H9 (cell line): ENCODE measurements around the gene NEU3. TPM values are rescaled to one million over a fixed set of nuclear protein-coding genes. Genes with fewer than 3 reads are reported as not detected.

ENCODE experiments used
- DNase-seq: peaks from one replicate; pipeline ENCODE4 v3.0.0-alpha.2; 2017
- H2AFZ ChIP-seq: one replicate; pipeline ENCODE4 v1.6.1; 2013; ENCODE audit warnings: mild to moderate bottlenecking, low read length, control low read depth, moderate library complexity
- H2AK5ac ChIP-seq: 2 replicates; pipeline ENCODE4 v1.6.1; 2013; ENCODE audit warnings: low read length, control low read depth, mixed read lengths; ENCODE audit not compliant: insufficient read length
- H2BK120ac ChIP-seq: one replicate; pipeline ENCODE4 v1.6.1; 2013; ENCODE audit warnings: low read depth, mild to moderate bottlenecking, low read length, control low read depth, inconsistent platforms; ENCODE audit not compliant: poor library complexity, severe bottlenecking
- H2BK12ac ChIP-seq: 2 replicates; pipeline ENCODE4 v1.6.1; 2013; ENCODE audit warnings: low read length, control low read depth, mixed read lengths, low read depth; ENCODE audit not compliant: insufficient read length
- H2BK15ac ChIP-seq: 2 replicates; pipeline ENCODE4 v1.6.1; 2013; ENCODE audit warnings: low read depth, low read length, control low read depth
- H2BK20ac ChIP-seq: one replicate; pipeline ENCODE4 v1.6.1; 2013; ENCODE audit warnings: low read depth, mild to moderate bottlenecking, low read length, control low read depth, inconsistent platforms; ENCODE audit not compliant: poor library complexity, severe bottlenecking
- H2BK5ac ChIP-seq: 2 replicates; pipeline ENCODE4 v1.6.1; 2013; ENCODE audit warnings: low read length, control low read depth, mixed read lengths; ENCODE audit not compliant: insufficient read length
- H3K14ac ChIP-seq: 2 replicates; pipeline ENCODE4 v1.6.1; 2013; ENCODE audit warnings: low read length, control low read depth; ENCODE audit not compliant: insufficient read depth
- H3K18ac ChIP-seq: 2 replicates; pipeline ENCODE4 v1.6.1; 2013; ENCODE audit warnings: low read depth, mild to moderate bottlenecking, mixed read lengths, low read length, control low read depth; ENCODE audit not compliant: insufficient read length
- H3K23ac ChIP-seq: 2 replicates; pipeline ENCODE4 v1.6.1; 2013; ENCODE audit warnings: low read length, control low read depth, mixed read lengths, low read depth; ENCODE audit not compliant: insufficient read length
- H3K23me2 ChIP-seq: 2 replicates; pipeline ENCODE4 v1.6.1; 2013; ENCODE audit warnings: low read depth, mild to moderate bottlenecking, mixed read lengths, low read length, control low read depth; ENCODE audit not compliant: insufficient read length, poor library complexity, severe bottlenecking
- H3K27ac ChIP-seq: 2 replicates; pipeline ENCODE4 v1.5.1; 2013; ENCODE audit warnings: low read length, control low read depth, mixed read lengths, low read depth; ENCODE audit not compliant: insufficient read length
- H3K27me3 ChIP-seq: 2 replicates; pipeline ENCODE4 v1.6.1; 2013; ENCODE audit warnings: low read length, control low read depth, inconsistent platforms; ENCODE audit not compliant: insufficient read depth
- H3K4ac ChIP-seq: 2 replicates; pipeline ENCODE4 v1.6.1; 2013; ENCODE audit warnings: low read depth, mild to moderate bottlenecking, control low read depth, inconsistent platforms, low read length, moderate library complexity
- H3K4me1 ChIP-seq: 2 replicates; pipeline ENCODE4 v1.6.1; 2013; ENCODE audit warnings: low read length, control low read depth, inconsistent platforms; ENCODE audit not compliant: insufficient read depth
- H3K4me2 ChIP-seq: 2 replicates; pipeline ENCODE4 v1.6.1; 2013; ENCODE audit warnings: low read length, control low read depth, mixed read lengths; ENCODE audit not compliant: insufficient read length, insufficient read depth
- H3K56ac ChIP-seq: 2 replicates; pipeline ENCODE4 v1.6.1; 2013; ENCODE audit warnings: low read depth, mild to moderate bottlenecking, mixed read lengths, low read length, control low read depth; ENCODE audit not compliant: insufficient read length
- H3K79me1 ChIP-seq: 2 replicates; pipeline ENCODE4 v1.6.1; 2013; ENCODE audit warnings: low read depth, mild to moderate bottlenecking, moderate library complexity, low read length, control low read depth, inconsistent platforms; ENCODE audit not compliant: insufficient read depth, poor library complexity, severe bottlenecking
- H3K79me2 ChIP-seq: 2 replicates; pipeline ENCODE4 v1.6.1; 2013; ENCODE audit warnings: low read length, control low read depth, inconsistent platforms; ENCODE audit not compliant: insufficient read depth
- H3K9ac ChIP-seq: 2 replicates; pipeline ENCODE4 v1.6.1; 2013; ENCODE audit warnings: low read length, control low read depth, mixed read lengths; ENCODE audit not compliant: insufficient read length; ENCODE audit errors: extremely low read depth
- H3K9me3 ChIP-seq: one replicate; pipeline ENCODE4 v1.6.1; 2013; ENCODE audit warnings: low read depth, low read length, inconsistent platforms; ENCODE audit not compliant: control insufficient read depth
- H3T11ph ChIP-seq: one replicate; pipeline ENCODE4 v1.6.1; 2013; ENCODE audit warnings: mild to moderate bottlenecking, low read length, control low read depth, inconsistent platforms
- H4K20me1 ChIP-seq: one replicate; pipeline ENCODE4 v1.6.1; 2013; ENCODE audit not compliant: control insufficient read depth, insufficient read length, insufficient read depth
- H4K5ac ChIP-seq: 2 replicates; pipeline ENCODE4 v1.6.1; 2013; ENCODE audit warnings: low read depth, mild to moderate bottlenecking, mixed read lengths, low read length, control low read depth; ENCODE audit not compliant: insufficient read length
- H4K8ac ChIP-seq: replicated peaks from 2 replicates; pipeline ENCODE4 v1.6.1; 2013; ENCODE audit warnings: low read length, control low read depth, mixed read lengths, low read depth; ENCODE audit not compliant: insufficient read length
- H4K91ac ChIP-seq: 2 replicates; pipeline ENCODE4 v1.6.1; 2013; ENCODE audit warnings: low read depth, mild to moderate bottlenecking, moderate library complexity, mixed read lengths, low read length, control low read depth; ENCODE audit not compliant: insufficient read length
- H3K27ac Mint-ChIP-seq, 3 experiments: 2 replicates in 2 of 3; 3 replicates in 1 of 3; pipeline ENCODE4 v1.8.0; 2020 to 2021; ENCODE audit warnings: mixed read lengths in 3 of 3, mild to moderate bottlenecking in 1 of 3, moderate library complexity in 1 of 3
- H3K27me3 Mint-ChIP-seq: 2 replicates; pipeline ENCODE4 v1.8.0; 2021; ENCODE audit warnings: low read depth, mild to moderate bottlenecking, moderate library complexity, mixed read lengths
- H3K36me3 Mint-ChIP-seq, 3 experiments: 2 replicates in 2 of 3; 3 replicates in 1 of 3; pipeline ENCODE4 v1.8.0; 2020 to 2021; ENCODE audit warnings: low read depth in 3 of 3, mixed read lengths in 3 of 3; ENCODE audit not compliant: insufficient read depth in 1 of 3
- H3K4me1 Mint-ChIP-seq, 2 experiments: 2 replicates each; pipeline ENCODE4 v1.8.0; 2020; ENCODE audit warnings: mixed read lengths in 2 of 2
- H3K4me3 Mint-ChIP-seq, 2 experiments: 2 replicates in 1 of 2; 3 replicates in 1 of 2; pipeline ENCODE4 v1.8.0; 2020 to 2021; ENCODE audit warnings: mild to moderate bottlenecking in 2 of 2, mixed read lengths in 2 of 2, moderate library complexity in 1 of 2
- H3K9me3 Mint-ChIP-seq, 2 experiments: 2 replicates in 1 of 2; 3 replicates in 1 of 2; pipeline ENCODE4 v1.8.0; 2020; ENCODE audit warnings: mild to moderate bottlenecking in 2 of 2, mixed read lengths in 2 of 2, moderate library complexity in 1 of 2
- WGBS: extraction: QIAGEN DNeasy Blood & Tissue Kit; methylation state at CpG from one replicate; pipeline ENCODE4 v1.1.7; 2013; ENCODE audit warnings: missing lambda C conversion rate, low lambda C conversion rate, mixed read lengths; ENCODE audit not compliant: insufficient read length; ENCODE audit errors: extremely low coverage; 5-methylcytosine and 5-hydroxymethylcytosine counted together
- total RNA-seq: library from RNA; stranded (reverse); gene quantifications from 2 replicates; pipeline ENCODE4 v1.2.1, GENCODE V29; 2021
- TF ChIP-seq, protein P1 (sequence below): fragments of 200-600 bp; sonication (generic); conservative IDR thresholded peaks from 3 replicates; pipeline ENCODE4 v1.8.0; 2021; ENCODE audit warnings: antibody characterized with exemption, mild to moderate bottlenecking

Gene NEU3
- total RNA-seq, 1 experiment from 2014 or later: 15.9 TPM

DNA sequence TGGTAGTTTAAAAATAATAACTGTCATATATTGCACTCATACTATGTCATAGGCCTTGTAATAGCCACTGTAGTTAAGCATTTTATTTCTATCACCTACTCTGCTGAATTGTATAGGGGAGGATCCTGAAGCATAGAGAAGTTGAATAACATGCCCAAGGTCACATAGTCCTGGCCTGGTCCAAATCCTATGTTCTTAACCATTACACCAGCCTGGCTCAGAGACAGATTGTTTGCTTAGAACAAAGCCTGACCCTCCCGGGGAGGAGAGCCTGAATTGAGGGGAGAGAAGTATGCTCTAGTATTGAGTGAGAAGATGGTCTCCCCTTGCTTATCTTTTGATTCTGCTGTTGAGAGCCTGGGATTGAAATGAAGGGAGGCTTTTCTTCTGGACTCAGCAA, 2.2 kb downstream of the NEU3 start:
- WGBS: no CpG with 5 or more reads among the region's 1 CpG
- no peak overlapping the region for H3K27ac Mint-ChIP-seq
- Histone ChIP-seq H3K79me1 (no peaks in the 10 kb centered on the region), H3K23me2 (peaks cover 9% of the 10 kb centered on the region), H3K4me1 (no peaks in the 10 kb centered on the region), H3T11ph (no peak overlapping the region), H2AK5ac (no peak overlapping the region), H3K18ac (no peak overlapping the region), H2BK5ac (no peak overlapping the region), H4K5ac (no peak overlapping the region), H4K20me1 (no peaks in the 10 kb centered on the region), H2BK20ac (no peak overlapping the region), H3K9ac (no peak overlapping the region), H2AFZ (no peak overlapping the region), H4K8ac (no peak overlapping the region), H3K9me3 (no peaks in the 10 kb centered on the region), H2BK120ac (no peak overlapping the region), H3K56ac (no peak overlapping the region), H4K91ac (no peak overlapping the region), H3K4me2 (no peak overlapping the region), H3K27ac (no peak overlapping the region), H3K27me3 (no peaks in the 10 kb centered on the region), H3K14ac (no peak overlapping the region), H2BK12ac (no peak overlapping the region), H3K79me2 (no peaks in the 10 kb centered on the region), H2BK15ac (no peak overlapping the region), H3K23ac (no peak overlapping the region), H3K4ac (no peak overlapping the region)
- TF ChIP-seq, protein P1, sequence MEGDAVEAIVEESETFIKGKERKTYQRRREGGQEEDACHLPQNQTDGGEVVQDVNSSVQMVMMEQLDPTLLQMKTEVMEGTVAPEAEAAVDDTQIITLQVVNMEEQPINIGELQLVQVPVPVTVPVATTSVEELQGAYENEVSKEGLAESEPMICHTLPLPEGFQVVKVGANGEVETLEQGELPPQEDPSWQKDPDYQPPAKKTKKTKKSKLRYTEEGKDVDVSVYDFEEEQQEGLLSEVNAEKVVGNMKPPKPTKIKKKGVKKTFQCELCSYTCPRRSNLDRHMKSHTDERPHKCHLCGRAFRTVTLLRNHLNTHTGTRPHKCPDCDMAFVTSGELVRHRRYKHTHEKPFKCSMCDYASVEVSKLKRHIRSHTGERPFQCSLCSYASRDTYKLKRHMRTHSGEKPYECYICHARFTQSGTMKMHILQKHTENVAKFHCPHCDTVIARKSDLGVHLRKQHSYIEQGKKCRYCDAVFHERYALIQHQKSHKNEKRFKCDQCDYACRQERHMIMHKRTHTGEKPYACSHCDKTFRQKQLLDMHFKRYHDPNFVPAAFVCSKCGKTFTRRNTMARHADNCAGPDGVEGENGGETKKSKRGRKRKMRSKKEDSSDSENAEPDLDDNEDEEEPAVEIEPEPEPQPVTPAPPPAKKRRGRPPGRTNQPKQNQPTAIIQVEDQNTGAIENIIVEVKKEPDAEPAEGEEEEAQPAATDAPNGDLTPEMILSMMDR: no peak
- DNase-seq: no peak
- no peaks in the 10 kb centered on the region for H3K27me3 Mint-ChIP-seq
- peaks cover 12 to 15% of the 10 kb centered on the region in 2 experiments for H3K4me1 Mint-ChIP-seq
- peaks cover 2 to 6% (median 6%) of the 10 kb centered on the region in 3 experiments; a peak in 5 of 7 replicates for H3K36me3 Mint-ChIP-seq
- H3K4me3 Mint-ChIP-seq: no peak overlapping the region
- H3K9me3 Mint-ChIP-seq: no peaks in the 10 kb centered on the region
